Activated B cell treated with CpG ODN at 0.5 μM for 24 hours (primary cell): ENCODE results near the gene RRAS2. TPM values are rescaled to one million over a fixed set of nuclear protein-coding genes. Genes with fewer than 3 reads are reported as not detected.
"Not testable (repeated sequence)": the region's sequence is repeated elsewhere in the genome, so short reads cannot be mapped to it uniquely, and the experiment has no call there.

Source experiments
- ATAC-seq: fragments of 200-7000 bp; cut with Tn5 transposase; one replicate; pipeline ENCODE4 v1.10.0; 2021; ENCODE audit warnings: low read depth, mild to moderate bottlenecking, moderate library complexity
- CTCF ChIA-PET: fragments of 350-600 bp; sonication (Branson Sonifier 250); formaldehyde crosslinking; loops from one replicate; lab custom pipeline; 2021; ENCODE audit warnings: antibody characterized with exemption; lab: Charles Lee
- POLR2A ChIA-PET: fragments of 350-600 bp; sonication (Branson Sonifier 250); formaldehyde crosslinking; loops from one replicate; lab custom pipeline; 2021; ENCODE audit warnings: antibody characterized with exemption; lab: Charles Lee
- DNase-seq: peaks from one replicate; pipeline ENCODE4 v3.0.0; 2022
- H3K27ac Mint-ChIP-seq: one replicate; pipeline ENCODE4 v1.8.0; 2020; ENCODE audit warnings: mixed read lengths
- H3K27me3 Mint-ChIP-seq: one replicate; pipeline ENCODE4 v1.8.0; 2021; ENCODE audit warnings: mixed read lengths
- H3K36me3 Mint-ChIP-seq: one replicate; pipeline ENCODE4 v1.8.0; 2021; ENCODE audit warnings: low read depth, mixed read lengths
- H3K4me1 Mint-ChIP-seq: one replicate; pipeline ENCODE4 v1.8.0; 2021; ENCODE audit warnings: mixed read lengths
- H3K4me3 Mint-ChIP-seq: one replicate; pipeline ENCODE4 v1.8.0; 2020; ENCODE audit warnings: mild to moderate bottlenecking, mixed read lengths
- H3K9me3 Mint-ChIP-seq: one replicate; pipeline ENCODE4 v1.8.0; 2020; ENCODE audit warnings: mixed read lengths
- CTCF ChIP-seq: fragments of 200-600 bp; IDR thresholded peaks from one replicate; pipeline ENCODE4 v1.8.0; 2022; ENCODE audit warnings: antibody characterized with exemption, mild to moderate bottlenecking
- intact Hi-C: fragments of 100-400 bp; cut with micrococcal nuclease; formaldehyde crosslinking; loops from one replicate; pipeline ENCODE4 v1.15.1; 2024
- total RNA-seq: library from RNA; stranded (reverse); gene quantifications from 2 replicates; pipeline ENCODE4 v1.2.3, GENCODE V29; 2022

RRAS2 gene
- total RNA-seq, 1 donor from 2014 or later = 106 TPM

GRCh38 chr11:14288189-14288935, 70.6 kb downstream of the RRAS2 start:
- no peak for TF ChIP-seq CTCF
- ATAC-seq = no peak

GRCh38 chr11:14278869-14279268, 80.1 kb downstream of the RRAS2 start:
- ATAC-seq, H3K27me3 Mint-ChIP-seq, H3K4me3 Mint-ChIP-seq, POLR2A ChIA-PET, intact Hi-C loops, CTCF ChIA-PET, H3K9me3 Mint-ChIP-seq, DNase-seq: not testable (repeated sequence)
- peak overlapping the region; percentile 24 for H3K27ac Mint-ChIP-seq
- H3K36me3 Mint-ChIP-seq = peaks cover 78% of the 10 kb centered on the region
- H3K4me1 Mint-ChIP-seq = peaks cover 16% of the 10 kb centered on the region

More at GRCh38 chr11:14288189-14288935, 70.6 kb downstream of the RRAS2 start:
- Mint-ChIP-seq H3K36me3 (peaks cover 81% of the 10 kb centered on the region), H3K4me1 (peaks cover 18% of the 10 kb centered on the region), H3K9me3 (no peaks in the 10 kb centered on the region), H3K4me3 (no peak overlapping the region), H3K27ac (peak overlapping the region; percentile 57), H3K27me3 (no peaks in the 10 kb centered on the region)
- no peak for DNase-seq
- ChIA-PET POLR2A (interaction anchor here (0.6 kb wide), 1 partner anchor 48 kb away, joined by 6 read pairs; no protein-coding TSS in a partner anchor), CTCF (interaction anchor here (4.7 kb wide), 1 partner anchor 166 kb away, joined by 21 read pairs; no protein-coding TSS in a partner anchor)
- intact Hi-C loops = no loop called here

GRCh38 chr11:14275076-14275475, 83.9 kb downstream of the RRAS2 start:
- H3K27me3 Mint-ChIP-seq = no peaks in the 10 kb centered on the region
- no peaks in the 10 kb centered on the region for H3K9me3 Mint-ChIP-seq
- ChIA-PET CTCF (interaction anchor here (0.8 to 0.9 kb wide), 2 partner anchors 26 to 180 kb away, joined by 3 read pairs; no protein-coding TSS in a partner anchor), POLR2A (no interaction called here)
- DNase-seq (no peak), ATAC-seq (no peak)
- H3K4me1 Mint-ChIP-seq = peaks cover 43% of the 10 kb centered on the region
- intact Hi-C loops = no loop called here
- peaks cover 61% of the 10 kb centered on the region for H3K36me3 Mint-ChIP-seq
- no peak overlapping the region for H3K4me3 Mint-ChIP-seq
- peak overlapping the region; percentile 41 for H3K27ac Mint-ChIP-seq
- TF ChIP-seq CTCF = no peak

GRCh38 chr11:14273895-14274294, 85.1 kb downstream of the RRAS2 start:
- intact Hi-C loops = no loop called here
- peaks cover 55% of the 10 kb centered on the region for H3K4me1 Mint-ChIP-seq
- POLR2A ChIA-PET = no interaction called here
- no peak overlapping the region for H3K4me3 Mint-ChIP-seq
- H3K36me3 Mint-ChIP-seq = peaks cover 50% of the 10 kb centered on the region
- DNase-seq (no peak), ATAC-seq (no peak)
- CTCF ChIA-PET = no interaction called here
- TF ChIP-seq CTCF = no peak
- no peaks in the 10 kb centered on the region for H3K9me3 Mint-ChIP-seq
- no peaks in the 10 kb centered on the region for H3K27me3 Mint-ChIP-seq
- peak overlapping the region; percentile 61 for H3K27ac Mint-ChIP-seq

GRCh38 chr11:14270690-14271542, 88.1 kb downstream of the RRAS2 start:
- Mint-ChIP-seq H3K27ac (peak overlapping the region; percentile 82), H3K4me1 (peaks cover 50% of the 10 kb centered on the region), H3K4me3 (peak overlapping the region; percentile 33), H3K9me3 (no peaks in the 10 kb centered on the region), H3K27me3 (no peaks in the 10 kb centered on the region), H3K36me3 (peaks cover 36% of the 10 kb centered on the region)
- no peak for TF ChIP-seq CTCF
- intact Hi-C loops = no loop called here
- peak; percentile 43 for ATAC-seq
- ChIA-PET CTCF (interaction anchor here (1.0 kb wide), 1 partner anchor 184 kb away, joined by 4 read pairs; no protein-coding TSS in a partner anchor), POLR2A (no interaction called here)
- no peak for DNase-seq
